Measurements from ENCODE around the gene WWC1. TPM values are rescaled to one million over a fixed set of nuclear protein-coding genes. Genes with fewer than 3 reads are reported as not detected.

Gene WWC1
- total RNA-seq, 2 experiments from 2014 or later, result 2.1 to 2.2 TPM

DNA sequence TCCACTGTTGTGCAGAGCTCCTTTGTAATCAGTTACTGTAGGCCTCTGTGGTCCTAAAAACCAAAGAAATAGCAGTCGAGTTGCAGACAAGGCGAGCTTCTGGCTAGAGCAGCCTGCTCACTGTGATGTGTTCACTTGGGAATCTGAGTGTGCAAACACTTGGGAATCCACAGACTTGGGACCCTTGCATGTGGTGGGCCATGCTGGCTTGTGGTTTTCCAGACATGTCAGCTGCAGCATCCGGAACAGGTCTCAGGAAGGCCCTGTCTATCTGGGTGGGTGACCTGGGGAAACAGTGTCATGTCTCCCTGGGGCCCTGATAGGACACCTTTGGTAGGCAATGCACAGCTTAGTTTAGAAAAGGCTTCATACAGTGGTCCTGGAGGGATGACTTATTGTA, 66.4 kb downstream of the WWC1 start:
- peaks cover 2% of the 10 kb centered on the region for H3K27me3 Mint-ChIP-seq
- ChIA-PET POLR2A (no interaction called here), CTCF (no interaction called here)
- no peak overlapping the region for H3K4me3 Mint-ChIP-seq
- no peaks in the 10 kb centered on the region for H3K9me3 Mint-ChIP-seq (ENCODE audit: low read depth)
- ATAC-seq, result no peak
- no peaks in the 10 kb centered on the region for H3K36me3 Mint-ChIP-seq (ENCODE audit: low read depth)
- intact Hi-C loops (cut with DNase I, micrococcal nuclease), result no loop called here
- no peak overlapping the region for H3K27ac Mint-ChIP-seq
- no peak for DNase-seq
- H3K4me1 Mint-ChIP-seq, result no peaks in the 10 kb centered on the region

- H3K27me3 Mint-ChIP-seq, result peaks cover 2% of the 10 kb centered on the region
- no peaks in the 10 kb centered on the region for H3K4me1 Mint-ChIP-seq
- no peak overlapping the region for H3K27ac Mint-ChIP-seq
- ChIA-PET POLR2A (interaction anchor here (0.7 kb wide), 1 partner anchor 982 kb away, joined by 3 read pairs; no protein-coding TSS in a partner anchor), CTCF (interaction anchor here (1.0 kb wide), 1 partner anchor 121 kb away, joined by 3 read pairs; no protein-coding TSS in a partner anchor)
- no peaks in the 10 kb centered on the region for H3K36me3 Mint-ChIP-seq (ENCODE audit: low read depth)
- intact Hi-C loops (cut with DNase I, micrococcal nuclease), result no loop called here
- DNase-seq (no peak), ATAC-seq (no peak)
- no peak overlapping the region for H3K4me3 Mint-ChIP-seq
- no peaks in the 10 kb centered on the region for H3K9me3 Mint-ChIP-seq (ENCODE audit: low read depth)
Measured at GRCh38 chr5:168359820-168360460, 68.5 kb downstream of the WWC1 start.

DNA sequence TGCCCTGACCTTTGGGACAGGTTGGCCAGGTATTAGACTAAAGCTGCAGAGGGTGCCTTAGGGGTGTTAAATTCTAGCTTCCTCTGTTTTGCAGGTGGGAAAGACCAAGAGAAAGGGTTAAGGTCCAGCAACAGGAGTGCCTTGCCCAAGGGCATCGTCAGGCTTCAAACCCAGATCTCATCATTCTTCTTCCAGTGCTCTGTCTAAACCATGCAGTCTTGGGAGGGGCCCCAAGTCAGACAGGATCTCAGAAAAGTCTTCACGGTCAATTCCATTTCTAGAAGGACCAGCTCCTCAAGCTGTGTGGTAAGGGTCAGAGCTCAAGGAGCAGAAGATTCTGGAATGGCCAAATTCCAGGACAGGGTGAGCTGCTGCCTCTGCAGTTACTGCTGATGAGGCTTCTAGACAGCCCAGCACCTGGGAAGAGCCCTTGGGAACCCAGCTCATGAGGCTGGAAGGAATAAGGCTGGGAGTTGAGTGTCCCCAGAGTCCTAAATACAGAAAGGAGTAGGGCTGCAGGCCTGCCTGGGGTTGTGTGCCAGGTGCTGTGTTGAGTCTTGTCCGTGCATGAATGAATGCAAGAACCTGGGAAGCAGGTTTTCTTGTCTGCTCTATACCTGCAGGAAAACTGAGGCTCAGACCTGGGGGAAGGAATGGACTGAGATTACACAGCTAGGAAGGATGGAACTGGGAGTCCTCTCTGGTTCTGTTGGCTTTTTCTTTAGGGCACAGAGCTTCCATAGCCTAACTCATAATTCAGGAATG, 69.3 kb downstream of the WWC1 start:
- peaks cover 2% of the 10 kb centered on the region for H3K27me3 Mint-ChIP-seq
- CTCF ChIA-PET, result no interaction called here

GRCh38 chr5:168362097-168362885, 70.8 kb downstream of the WWC1 start:
- Mint-ChIP-seq H3K27ac (no peak overlapping the region), H3K4me1 (no peaks in the 10 kb centered on the region), H3K9me3 (ENCODE audit: low read depth) (no peaks in the 10 kb centered on the region), H3K27me3 (peaks cover 2% of the 10 kb centered on the region), H3K36me3 (ENCODE audit: low read depth) (no peaks in the 10 kb centered on the region), H3K4me3 (no peak overlapping the region)
- POLR2A ChIA-PET, result no interaction called here
- ATAC-seq (no peak), DNase-seq (no peak)
- CTCF ChIA-PET, result no interaction called here
- intact Hi-C loops (cut with DNase I, micrococcal nuclease), result no loop called here

More for the DNA sequence above, 69.3 kb downstream of the WWC1 start:
- no peak overlapping the region for H3K27ac Mint-ChIP-seq
- no peak for DNase-seq
- POLR2A ChIA-PET, result interaction anchor here (0.6 kb wide), 1 partner anchor 45 kb away, joined by 4 read pairs; no protein-coding TSS in a partner anchor
- intact Hi-C loops (cut with DNase I, micrococcal nuclease), result no loop called here
- no peaks in the 10 kb centered on the region for H3K36me3 Mint-ChIP-seq (ENCODE audit: low read depth)
- no peaks in the 10 kb centered on the region for H3K4me1 Mint-ChIP-seq
- H3K9me3 Mint-ChIP-seq (ENCODE audit: low read depth), result no peaks in the 10 kb centered on the region
- ATAC-seq, result no peak
- H3K4me3 Mint-ChIP-seq, result no peak overlapping the region

GRCh38 chr5:168364151-168364661, 72.8 kb downstream of the WWC1 start:
- POLR2A ChIA-PET, result no interaction called here
- intact Hi-C loops (cut with DNase I, micrococcal nuclease), result no loop called here

GRCh38 chr5:168364750-168365550, 73.5 kb downstream of the WWC1 start:
- Mint-ChIP-seq H3K4me3 (no peak overlapping the region), H3K27me3 (no peaks in the 10 kb centered on the region), H3K9me3 (ENCODE audit: low read depth) (no peaks in the 10 kb centered on the region), H3K36me3 (ENCODE audit: low read depth) (no peaks in the 10 kb centered on the region), H3K27ac (no peak overlapping the region), H3K4me1 (no peaks in the 10 kb centered on the region)
- ATAC-seq (no peak), DNase-seq (no peak)
- intact Hi-C loops (cut with DNase I, micrococcal nuclease), result no loop called here
- CTCF ChIA-PET, result no interaction called here
- POLR2A ChIA-PET, result no interaction called here

More at GRCh38 chr5:168364151-168364661, 72.8 kb downstream of the WWC1 start:
- no peaks in the 10 kb centered on the region for H3K27me3 Mint-ChIP-seq
- H3K9me3 Mint-ChIP-seq (ENCODE audit: low read depth), result no peaks in the 10 kb centered on the region
- ATAC-seq (no peak), DNase-seq (no peak)
- H3K4me1 Mint-ChIP-seq, result no peaks in the 10 kb centered on the region
- H3K36me3 Mint-ChIP-seq (ENCODE audit: low read depth), result no peaks in the 10 kb centered on the region
- H3K27ac Mint-ChIP-seq, result no peak overlapping the region
- CTCF ChIA-PET, result no interaction called here
- H3K4me3 Mint-ChIP-seq, result no peak overlapping the region

DNA sequence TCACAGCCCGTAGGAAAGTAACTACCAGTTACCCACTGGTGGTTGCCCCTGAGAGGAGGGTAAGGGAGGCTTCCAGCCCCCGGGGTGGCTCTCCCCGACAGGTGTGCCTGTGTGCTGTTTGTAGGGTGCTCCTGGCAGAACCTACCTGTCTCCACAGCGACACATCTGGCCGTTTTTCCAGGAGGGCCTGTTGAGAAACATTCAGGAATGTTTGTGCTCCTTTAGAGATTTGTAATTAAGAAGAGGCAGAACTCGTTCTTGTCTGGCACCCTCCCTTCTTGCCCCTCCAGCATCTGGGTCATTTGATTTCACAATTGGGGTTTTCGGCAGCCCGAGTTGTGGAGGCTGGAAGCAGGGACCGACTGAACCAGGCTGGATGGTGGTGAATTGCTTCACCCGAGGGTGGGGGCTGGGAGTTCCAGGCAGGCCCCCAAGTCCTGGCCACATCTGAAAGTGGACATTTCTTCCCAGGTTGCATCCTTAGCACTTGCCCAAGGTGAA, 74.2 kb downstream of the WWC1 start:
- ATAC-seq, result no peak
- no peaks in the 10 kb centered on the region for H3K9me3 Mint-ChIP-seq (ENCODE audit: low read depth)
- no peaks in the 10 kb centered on the region for H3K27me3 Mint-ChIP-seq
- intact Hi-C loops (cut with DNase I, micrococcal nuclease), result no loop called here
- no peak overlapping the region for H3K27ac Mint-ChIP-seq
- H3K4me3 Mint-ChIP-seq, result no peak overlapping the region
- no peaks in the 10 kb centered on the region for H3K36me3 Mint-ChIP-seq (ENCODE audit: low read depth)
- H3K4me1 Mint-ChIP-seq, result no peaks in the 10 kb centered on the region
- POLR2A ChIA-PET, result no interaction called here
- CTCF ChIA-PET, result interaction anchor here (0.7 kb wide), 1 partner anchor 33 kb away, joined by 3 read pairs; no protein-coding TSS in a partner anchor
- DNase-seq, result no peak

GRCh38 chr5:168366116-168366515, 74.7 kb downstream of the WWC1 start:
- Mint-ChIP-seq H3K27ac (no peak overlapping the region), H3K36me3 (ENCODE audit: low read depth) (no peaks in the 10 kb centered on the region), H3K4me1 (no peaks in the 10 kb centered on the region), H3K4me3 (no peak overlapping the region), H3K9me3 (ENCODE audit: low read depth) (no peaks in the 10 kb centered on the region), H3K27me3 (no peaks in the 10 kb centered on the region)
- ChIA-PET CTCF (interaction anchor here (0.7 kb wide), 1 partner anchor 32 kb away, joined by 3 read pairs; no protein-coding TSS in a partner anchor), POLR2A (no interaction called here)
- DNase-seq, result no peak
- intact Hi-C loops (cut with DNase I, micrococcal nuclease), result no loop called here
- no peak for ATAC-seq

- ATAC-seq (no peak), DNase-seq (no peak)
- intact Hi-C loops (cut with DNase I, micrococcal nuclease), result no loop called here
- Mint-ChIP-seq H3K9me3 (ENCODE audit: low read depth) (no peaks in the 10 kb centered on the region), H3K4me1 (no peaks in the 10 kb centered on the region), H3K36me3 (ENCODE audit: low read depth) (no peaks in the 10 kb centered on the region), H3K4me3 (no peak overlapping the region), H3K27me3 (no peaks in the 10 kb centered on the region), H3K27ac (no peak overlapping the region)
- CTCF ChIA-PET, result no interaction called here
- POLR2A ChIA-PET, result no interaction called here
Measured at GRCh38 chr5:168368854-168369253, 77.4 kb downstream of the WWC1 start.

DNA sequence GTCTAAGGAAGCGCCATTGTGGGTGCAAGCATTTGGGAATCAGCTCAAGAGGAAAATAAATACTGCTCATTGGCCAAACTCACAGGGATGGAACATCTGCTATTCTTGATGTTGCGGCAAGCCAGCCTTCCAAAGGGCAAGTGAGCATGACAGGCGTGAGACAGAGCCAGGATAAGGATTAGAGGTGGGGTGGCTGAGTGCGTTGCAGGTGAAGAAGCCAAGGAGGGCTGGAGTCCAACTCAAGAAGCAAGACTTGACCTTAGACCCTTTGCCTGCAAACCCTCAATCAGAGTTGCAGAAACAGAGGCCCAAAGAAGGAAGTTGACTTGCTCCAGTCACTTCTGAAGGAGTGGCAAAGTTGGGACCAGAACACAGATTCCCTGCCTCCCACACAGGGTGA, 79.4 kb downstream of the WWC1 start:
- ChIA-PET CTCF (interaction anchor here (0.6 kb wide), 1 partner anchor 32 kb away, joined by 3 read pairs; no protein-coding TSS in a partner anchor), POLR2A (no interaction called here)
- Mint-ChIP-seq H3K4me1 (no peaks in the 10 kb centered on the region), H3K36me3 (ENCODE audit: low read depth) (no peaks in the 10 kb centered on the region), H3K9me3 (ENCODE audit: low read depth) (no peaks in the 10 kb centered on the region), H3K27me3 (no peaks in the 10 kb centered on the region), H3K27ac (no peak overlapping the region), H3K4me3 (no peak overlapping the region)
- no peak for DNase-seq
- intact Hi-C loops (cut with DNase I, micrococcal nuclease), result no loop called here
- ATAC-seq, result no peak

Data from activated CD4-positive, alpha-beta T cell treated with anti-CD3 and anti-CD28 coated beads for 36 hours (primary cell).